BE2C (cell line): ENCODE measurements around the gene ARHGAP25.

Experiments used
- DNase-seq: peaks from one replicate; pipeline ENCODE4 v3.0.0-alpha.2; 2020
- H3K27me3 ChIP-seq: fragments of 250-450 bp; sonication (Bioruptor Pico); 2 replicates; pipeline ENCODE4 v1.5.1; 2020; ENCODE audit warnings: mild to moderate bottlenecking
- H3K36me3 ChIP-seq: fragments of 250-450 bp; sonication (Bioruptor Pico); 2 replicates; pipeline ENCODE4 v1.5.1; 2020; ENCODE audit warnings: mild to moderate bottlenecking
- H3K4me1 ChIP-seq: fragments of 250-450 bp; sonication (Bioruptor Pico); 2 replicates; pipeline ENCODE4 v1.5.1; 2020
- H3K4me3 ChIP-seq: 2 replicates; pipeline ENCODE4 v1.5.1; 2011; ENCODE audit warnings: low read depth, low read length
- H3K9me3 ChIP-seq: fragments of 250-450 bp; sonication (Bioruptor Pico); 2 replicates; pipeline ENCODE4 v1.5.1; 2020
- TF ChIP-seq, protein P1 (sequence below): IDR thresholded peaks from 2 replicates; pipeline ENCODE4 v1.5.1; 2012; ENCODE audit warnings: mild to moderate bottlenecking, low read depth, low read length

The ARHGAP25 gene

DNA sequence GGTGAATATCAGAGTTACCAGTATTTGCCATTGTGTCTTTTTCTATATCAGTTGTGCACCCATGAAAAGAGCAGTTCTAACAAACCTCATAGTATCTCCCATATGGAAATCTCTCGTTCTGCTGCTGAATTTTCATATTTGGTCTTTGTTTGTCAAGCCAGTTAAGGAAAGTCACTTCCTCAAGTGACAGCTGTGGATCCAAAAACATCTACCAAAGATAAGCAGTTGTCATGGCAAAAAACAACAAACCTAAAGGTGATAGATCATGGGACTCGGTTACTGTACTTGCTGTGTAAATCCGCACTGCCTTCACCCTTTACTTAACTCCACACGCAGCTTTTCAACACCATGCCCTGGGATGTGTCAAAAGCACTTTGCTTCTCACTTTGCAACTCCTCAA is 119.3 kb downstream of the ARHGAP25 start:
- DNase-seq: no peak

DNA sequence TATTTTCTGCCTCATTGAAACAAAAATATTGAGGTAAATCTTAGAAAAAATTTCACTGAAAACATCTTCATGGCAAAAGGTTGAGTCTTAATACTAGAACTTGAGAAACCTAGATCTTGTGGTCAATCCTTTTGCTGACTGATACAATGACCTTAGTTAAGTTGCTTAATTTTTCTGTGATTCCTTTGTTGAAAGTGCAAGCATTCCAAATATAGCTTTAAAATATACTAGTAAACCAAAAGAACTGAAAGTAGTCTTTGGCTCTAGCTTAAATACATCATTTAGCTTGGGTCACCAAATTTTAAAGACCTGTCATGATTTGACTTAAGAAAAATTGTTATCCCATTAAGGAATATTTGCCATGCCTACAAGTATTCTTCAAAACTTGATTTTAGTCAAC is 119.9 kb downstream of the ARHGAP25 start:
- Histone ChIP-seq H3K36me3 (no peaks in the 10 kb centered on the region), H3K27me3 (no peaks in the 10 kb centered on the region), H3K4me1 (no peaks in the 10 kb centered on the region), H3K9me3 (no peaks in the 10 kb centered on the region), H3K4me3 (no peak overlapping the region)
- no peak for DNase-seq
- TF ChIP-seq, protein P1, sequence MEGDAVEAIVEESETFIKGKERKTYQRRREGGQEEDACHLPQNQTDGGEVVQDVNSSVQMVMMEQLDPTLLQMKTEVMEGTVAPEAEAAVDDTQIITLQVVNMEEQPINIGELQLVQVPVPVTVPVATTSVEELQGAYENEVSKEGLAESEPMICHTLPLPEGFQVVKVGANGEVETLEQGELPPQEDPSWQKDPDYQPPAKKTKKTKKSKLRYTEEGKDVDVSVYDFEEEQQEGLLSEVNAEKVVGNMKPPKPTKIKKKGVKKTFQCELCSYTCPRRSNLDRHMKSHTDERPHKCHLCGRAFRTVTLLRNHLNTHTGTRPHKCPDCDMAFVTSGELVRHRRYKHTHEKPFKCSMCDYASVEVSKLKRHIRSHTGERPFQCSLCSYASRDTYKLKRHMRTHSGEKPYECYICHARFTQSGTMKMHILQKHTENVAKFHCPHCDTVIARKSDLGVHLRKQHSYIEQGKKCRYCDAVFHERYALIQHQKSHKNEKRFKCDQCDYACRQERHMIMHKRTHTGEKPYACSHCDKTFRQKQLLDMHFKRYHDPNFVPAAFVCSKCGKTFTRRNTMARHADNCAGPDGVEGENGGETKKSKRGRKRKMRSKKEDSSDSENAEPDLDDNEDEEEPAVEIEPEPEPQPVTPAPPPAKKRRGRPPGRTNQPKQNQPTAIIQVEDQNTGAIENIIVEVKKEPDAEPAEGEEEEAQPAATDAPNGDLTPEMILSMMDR: no peak

More for the DNA sequence above, 119.3 kb downstream of the ARHGAP25 start:
- no peaks in the 10 kb centered on the region for H3K36me3 ChIP-seq
- no peaks in the 10 kb centered on the region for H3K4me1 ChIP-seq
- no peak overlapping the region for H3K4me3 ChIP-seq
- TF ChIP-seq, protein P1: no peak
- H3K9me3 ChIP-seq: no peaks in the 10 kb centered on the region
- no peaks in the 10 kb centered on the region for H3K27me3 ChIP-seq

DNA sequence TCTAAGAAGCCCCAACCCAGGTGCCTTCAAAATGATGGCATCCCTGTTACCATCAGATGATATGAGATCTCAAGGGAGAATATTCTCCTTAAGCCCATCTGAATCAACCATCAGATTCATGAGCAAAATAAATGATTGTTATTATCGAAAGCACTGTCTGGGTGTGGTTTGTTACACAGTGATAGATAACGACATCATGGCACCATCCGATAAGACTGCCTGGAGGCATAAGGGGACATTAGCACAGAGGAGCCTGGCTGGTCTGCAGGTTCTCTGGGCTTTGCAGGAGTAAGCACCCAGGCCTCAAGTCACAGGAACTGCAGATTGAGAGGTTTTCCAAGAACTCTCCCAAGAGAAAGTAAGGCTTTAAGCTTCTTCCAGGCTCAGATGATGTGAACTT is 120.9 kb downstream of the ARHGAP25 start:
- no peak for DNase-seq
- no peaks in the 10 kb centered on the region for H3K9me3 ChIP-seq

DNA sequence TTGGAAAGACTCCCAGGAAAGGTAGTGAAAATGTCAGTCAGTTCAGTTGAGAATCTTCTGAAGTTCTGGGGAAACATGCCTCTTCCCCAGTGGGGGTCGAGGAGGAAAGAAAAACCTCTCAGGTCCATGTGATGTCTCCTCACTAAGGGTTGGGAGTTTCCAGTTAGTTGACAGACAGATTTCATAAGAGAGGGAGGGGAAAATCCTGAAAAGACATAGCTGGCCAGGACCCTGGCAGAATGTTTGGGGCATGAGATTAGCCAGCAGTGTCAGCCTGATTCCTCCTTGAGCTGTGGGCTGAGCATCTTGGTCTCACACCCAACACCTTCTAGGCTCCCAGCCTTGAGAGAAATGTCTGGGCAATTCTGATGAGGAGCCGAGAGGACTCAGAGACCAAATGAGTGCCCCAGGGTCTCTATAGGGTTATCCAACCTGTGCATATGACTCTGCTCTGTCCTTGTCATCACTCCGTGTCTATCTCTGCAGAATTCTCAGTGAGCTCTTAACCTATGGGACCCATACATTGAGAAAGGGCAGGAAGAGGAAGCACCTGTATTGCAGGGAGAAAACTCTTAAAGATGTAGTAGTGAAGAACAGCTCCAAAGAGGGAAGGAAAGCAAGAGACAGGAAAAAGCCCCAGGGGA is 122.7 kb downstream of the ARHGAP25 start:
- DNase-seq: no peak

More for the DNA sequence above, 120.9 kb downstream of the ARHGAP25 start:
- Histone ChIP-seq H3K27me3 (no peaks in the 10 kb centered on the region), H3K36me3 (no peaks in the 10 kb centered on the region), H3K4me1 (no peaks in the 10 kb centered on the region), H3K4me3 (no peak overlapping the region)
- TF ChIP-seq, protein P1: no peak

DNA sequence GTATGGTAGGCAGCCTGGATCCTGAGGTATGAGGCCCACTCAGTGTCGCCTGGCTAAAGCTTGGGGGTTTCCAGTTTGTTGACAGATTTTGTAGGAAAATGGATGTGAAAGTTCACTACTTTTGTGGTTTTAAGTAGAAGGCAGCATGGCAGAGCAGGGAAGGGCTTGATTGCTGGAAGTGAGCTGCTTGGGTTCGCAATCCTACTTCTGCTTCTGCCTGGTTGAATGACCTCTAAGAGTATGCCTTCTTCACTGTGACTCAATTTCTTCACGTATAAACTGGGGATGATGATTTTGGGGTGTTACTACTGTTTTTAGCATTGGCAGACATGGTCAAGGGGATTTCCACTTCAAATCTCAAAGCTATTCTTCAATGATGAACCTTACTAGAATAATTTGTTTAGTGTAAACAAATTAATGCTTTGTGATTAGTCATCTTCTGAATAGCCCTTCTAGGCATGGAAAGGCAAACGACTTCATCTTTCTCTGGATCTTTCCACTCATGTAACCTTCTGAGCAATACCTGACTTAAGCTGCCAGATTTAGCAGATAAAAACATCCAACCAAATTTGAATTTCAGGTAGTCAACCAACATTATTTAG is 123.3 kb downstream of the ARHGAP25 start:
- H3K4me3 ChIP-seq: no peak overlapping the region
- no peaks in the 10 kb centered on the region for H3K4me1 ChIP-seq
- H3K9me3 ChIP-seq: no peaks in the 10 kb centered on the region
- H3K36me3 ChIP-seq: no peaks in the 10 kb centered on the region
- H3K27me3 ChIP-seq: no peaks in the 10 kb centered on the region
- TF ChIP-seq, protein P1: no peak
- no peak for DNase-seq

More for the DNA sequence above, 122.7 kb downstream of the ARHGAP25 start:
- Histone ChIP-seq H3K36me3 (no peaks in the 10 kb centered on the region), H3K27me3 (no peaks in the 10 kb centered on the region), H3K4me1 (no peaks in the 10 kb centered on the region), H3K4me3 (no peak overlapping the region), H3K9me3 (no peaks in the 10 kb centered on the region)
- TF ChIP-seq, protein P1: no peak

DNA sequence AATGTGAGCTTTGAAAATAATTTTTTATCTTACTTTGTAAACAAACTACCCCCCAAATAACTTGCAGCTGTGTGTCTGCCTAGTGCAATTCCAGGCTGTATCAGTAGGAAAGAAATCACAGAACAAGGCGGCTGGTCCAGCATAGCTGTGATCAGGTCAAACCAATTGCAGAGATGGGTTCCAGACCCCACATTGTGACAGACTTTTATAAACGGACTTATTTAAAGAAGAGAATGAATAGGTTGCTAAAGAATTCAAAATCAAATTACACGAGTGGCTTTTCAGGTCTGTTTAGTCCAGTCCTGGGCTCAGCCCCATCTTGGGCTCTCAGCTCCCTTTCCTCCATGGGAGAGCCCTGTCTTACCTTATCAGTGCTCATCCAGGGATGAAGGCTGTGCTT is 125.5 kb downstream of the ARHGAP25 start:
- Histone ChIP-seq H3K9me3 (no peaks in the 10 kb centered on the region), H3K36me3 (no peaks in the 10 kb centered on the region), H3K27me3 (no peaks in the 10 kb centered on the region), H3K4me1 (no peaks in the 10 kb centered on the region), H3K4me3 (no peak overlapping the region)
- DNase-seq: no peak
- TF ChIP-seq, protein P1: no peak
